ACHN (cell line): ENCODE data around the gene R3HDM2.

Experiments
- DNase-seq: peaks from one replicate; pipeline ENCODE4 v3.0.0-alpha.2; 2015
- in situ Hi-C: cut with HindIII; loops from 2 replicates; pipeline ENCODE4 v1.10.0; 2017; ENCODE audit warnings: low sequenced_read_pairs, low pct_ligation_motif_present, low pct_unique_long_range_greater_than_20kb

The R3HDM2 gene

DNA sequence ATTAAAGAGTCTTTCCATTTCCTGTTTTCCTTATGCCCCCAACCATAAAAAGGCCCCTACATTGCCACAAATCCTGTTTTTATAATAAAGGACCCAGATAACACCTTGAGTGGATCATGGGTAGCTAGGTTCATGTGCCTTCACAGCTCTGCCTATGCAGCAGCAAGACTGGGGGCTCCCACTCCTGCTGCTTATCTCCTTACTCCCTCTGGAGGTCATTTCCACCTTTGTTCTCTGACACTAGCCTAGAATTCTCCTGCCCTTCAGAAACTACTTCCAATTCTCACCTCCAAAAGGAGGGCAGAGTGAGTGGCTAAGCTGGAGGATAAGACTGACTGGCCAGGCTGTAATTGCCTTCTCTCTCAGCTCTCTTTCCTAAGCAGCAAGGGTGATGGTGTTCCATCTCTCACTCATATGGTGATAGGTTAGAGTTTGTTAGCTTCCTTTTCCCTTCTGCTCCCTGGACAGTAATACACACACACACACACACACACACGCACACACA, 159.8 kb downstream of the R3HDM2 start:
- in situ Hi-C loops = no loop called here
- DNase-seq = no peak

DNA sequence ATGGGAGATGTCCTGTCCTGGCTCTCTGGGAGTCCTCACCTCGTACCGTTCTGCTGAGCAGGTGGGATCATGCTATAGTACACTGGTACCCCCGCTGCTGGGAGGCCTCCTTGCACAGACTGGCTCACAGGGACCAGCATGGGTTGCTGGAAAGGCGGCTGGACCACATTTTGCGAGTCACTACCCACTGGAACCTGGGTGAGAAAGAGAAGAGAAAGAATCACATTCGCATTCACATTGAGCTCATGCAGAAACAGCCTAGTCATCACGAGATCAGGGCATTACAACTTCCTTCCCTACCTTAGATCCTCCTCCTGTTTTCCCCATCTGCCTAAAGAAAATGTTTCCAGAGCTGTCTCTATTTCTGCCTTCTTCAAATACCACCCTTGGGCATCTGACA, 162.6 kb downstream of the R3HDM2 start:
- no peak for DNase-seq

DNA sequence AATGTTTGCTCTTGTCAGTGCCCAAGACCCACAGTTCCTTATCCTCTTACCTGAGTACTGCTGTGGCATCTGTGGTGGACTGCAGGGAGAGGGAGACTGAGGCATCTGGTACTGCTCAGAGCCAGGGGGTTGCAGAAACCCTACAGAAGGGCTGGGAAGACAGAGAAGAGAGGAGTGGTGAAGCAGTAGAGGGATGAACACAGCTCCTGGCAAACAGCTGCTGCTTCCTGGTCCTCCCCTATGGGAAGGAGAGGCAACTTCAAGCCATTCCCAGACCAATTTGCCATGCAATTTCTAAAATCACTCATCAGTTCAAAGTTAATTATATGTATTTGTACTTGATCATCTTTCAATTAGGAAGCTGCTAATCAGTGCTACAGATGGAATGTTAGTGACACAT, 164.2 kb downstream of the R3HDM2 start:
- in situ Hi-C loops = no loop called here
- no peak for DNase-seq

More for the DNA sequence above, 162.6 kb downstream of the R3HDM2 start:
- in situ Hi-C loops = no loop called here

DNA sequence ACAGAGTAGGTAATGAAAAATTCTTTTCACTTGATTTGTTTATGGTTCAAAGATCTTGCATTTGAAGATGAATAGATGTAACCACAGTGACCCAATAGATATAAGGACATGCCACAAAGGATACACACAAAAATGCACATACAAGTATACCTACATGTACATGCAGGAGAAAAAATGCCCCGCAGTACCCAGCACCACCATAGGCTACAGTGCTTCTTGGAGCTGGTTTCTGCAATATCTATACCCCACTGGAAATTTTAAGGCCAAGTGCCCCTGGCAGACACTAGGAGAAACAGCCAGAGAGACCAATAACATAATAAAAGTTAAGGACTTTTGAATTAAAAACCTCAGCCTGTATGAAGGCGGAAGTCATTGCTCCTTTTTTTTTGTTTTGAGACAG, 167.7 kb downstream of the R3HDM2 start:
- no peak for DNase-seq
- in situ Hi-C loops = no loop called here

DNA sequence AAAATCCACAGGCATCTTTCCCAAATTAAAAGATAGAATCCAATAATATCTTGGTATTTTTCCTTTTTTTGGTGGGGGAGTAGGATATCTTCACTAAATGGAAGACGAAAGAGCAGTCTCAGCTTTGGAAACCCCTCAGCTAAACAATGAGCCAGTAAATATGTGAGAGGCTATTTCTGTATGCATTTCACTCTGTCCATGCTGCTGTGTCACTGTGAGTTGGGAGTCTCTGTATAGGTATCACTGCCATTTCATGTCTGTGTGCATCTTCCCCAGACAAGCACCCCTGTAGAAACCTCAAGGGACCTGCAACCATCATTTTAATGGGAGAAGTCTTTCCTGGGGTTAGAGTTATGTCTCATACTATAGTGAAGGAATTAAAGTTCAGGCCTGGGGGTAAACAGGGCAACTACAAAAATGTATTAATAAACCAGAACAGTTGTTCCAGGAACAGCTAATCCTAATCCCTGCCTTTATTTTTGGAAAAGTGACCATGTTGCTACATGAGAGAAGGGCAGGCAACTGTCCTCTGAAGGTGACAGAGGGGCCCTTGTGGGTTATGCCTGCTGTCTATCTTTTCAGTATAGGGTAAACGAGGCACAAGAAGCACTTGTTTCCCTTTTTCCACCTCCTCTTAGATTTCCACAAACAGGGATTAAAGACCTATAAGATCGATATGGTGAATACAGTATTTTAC, 168.6 kb downstream of the R3HDM2 start:
- no peak for DNase-seq
- in situ Hi-C loops = no loop called here

DNA sequence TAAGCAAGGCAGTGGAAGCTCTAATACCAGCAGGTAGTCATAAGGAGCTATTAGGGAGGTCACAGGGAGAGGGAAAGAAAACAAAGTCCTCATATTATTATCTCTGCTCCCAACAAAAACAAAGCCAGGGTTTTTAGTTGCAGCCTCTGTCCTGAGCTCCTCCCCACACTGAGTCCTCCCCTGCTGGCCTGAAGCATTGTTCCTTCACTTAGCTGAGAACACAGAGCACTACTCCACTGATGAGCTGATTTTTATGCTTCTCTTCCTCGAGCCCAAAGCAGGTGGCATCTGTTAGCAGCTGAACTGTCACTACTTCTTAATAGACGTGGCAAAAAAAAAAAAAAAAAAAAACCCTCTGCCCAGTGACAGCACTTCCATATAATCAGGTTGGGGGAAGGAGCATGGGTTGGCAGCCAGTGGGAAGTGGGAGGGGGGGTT, 169.4 kb downstream of the R3HDM2 start:
- DNase-seq = no peak
- in situ Hi-C loops = no loop called here

DNA sequence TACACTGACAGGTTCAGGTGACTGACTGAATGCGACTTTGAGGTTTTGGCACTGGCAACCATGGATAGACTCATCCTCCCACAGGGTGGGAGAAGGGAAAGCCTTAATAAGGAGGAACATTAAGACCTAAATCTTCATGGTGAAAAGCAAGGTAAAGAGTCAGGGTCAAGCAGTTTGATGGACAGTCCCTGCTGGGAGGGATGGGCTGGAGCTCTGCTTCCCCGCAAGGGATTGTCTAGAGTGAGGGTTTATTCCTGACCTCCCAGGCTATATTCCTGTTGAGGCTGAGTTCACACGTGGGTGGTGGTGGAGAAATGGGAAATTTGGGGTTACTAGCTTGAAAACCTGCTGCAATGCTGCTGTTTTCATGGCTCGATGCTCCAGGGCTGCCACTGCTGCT, 170.5 kb downstream of the R3HDM2 start:
- in situ Hi-C loops = no loop called here
- no peak for DNase-seq

DNA sequence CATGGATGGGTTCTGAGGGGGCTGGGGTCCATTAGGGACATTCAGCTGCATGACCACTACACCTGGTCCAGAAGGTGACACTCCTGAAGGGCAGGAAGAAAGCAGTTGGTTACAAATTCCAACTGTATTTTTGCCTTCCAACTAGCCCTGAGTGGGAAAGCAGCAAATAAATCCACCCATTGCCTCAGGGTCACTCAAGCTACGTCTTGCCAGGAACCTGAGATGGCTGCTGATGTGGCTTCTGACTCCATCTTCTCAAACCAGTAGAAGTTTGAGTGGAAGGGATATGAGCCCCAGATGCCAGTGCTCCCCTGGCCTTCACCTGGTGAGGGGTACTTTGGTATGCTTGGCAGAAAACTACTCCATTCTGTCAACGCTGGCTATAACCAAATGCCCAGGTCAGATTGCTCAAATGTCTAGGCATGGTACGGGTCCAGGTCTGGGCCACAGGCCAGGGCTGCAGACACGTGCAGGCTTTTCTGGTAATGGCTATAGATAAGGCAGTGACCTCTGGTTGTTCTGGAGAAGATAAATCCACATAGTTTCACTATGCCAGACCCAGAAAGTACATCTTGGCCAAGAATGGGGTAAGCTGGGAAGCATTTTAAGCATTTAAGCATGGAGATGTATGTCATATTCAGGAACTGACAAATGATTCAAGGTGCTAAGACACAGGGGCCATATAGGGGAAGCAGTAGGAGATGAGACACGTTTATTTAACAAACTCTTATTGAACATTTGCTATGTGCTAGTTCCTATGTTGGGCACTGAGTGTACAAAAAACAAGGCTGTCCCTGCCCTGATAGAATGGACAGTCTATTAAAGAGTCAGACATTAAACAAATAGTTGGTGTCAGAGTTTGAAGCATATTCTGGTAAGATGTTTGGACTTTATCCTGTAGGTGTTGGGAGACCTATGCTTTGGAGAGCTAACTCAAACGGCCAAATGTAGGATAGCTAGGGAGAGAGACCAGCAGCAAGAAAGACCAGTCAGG, 171.6 kb downstream of the R3HDM2 start:
- in situ Hi-C loops = no loop called here
- no peak for DNase-seq

DNA sequence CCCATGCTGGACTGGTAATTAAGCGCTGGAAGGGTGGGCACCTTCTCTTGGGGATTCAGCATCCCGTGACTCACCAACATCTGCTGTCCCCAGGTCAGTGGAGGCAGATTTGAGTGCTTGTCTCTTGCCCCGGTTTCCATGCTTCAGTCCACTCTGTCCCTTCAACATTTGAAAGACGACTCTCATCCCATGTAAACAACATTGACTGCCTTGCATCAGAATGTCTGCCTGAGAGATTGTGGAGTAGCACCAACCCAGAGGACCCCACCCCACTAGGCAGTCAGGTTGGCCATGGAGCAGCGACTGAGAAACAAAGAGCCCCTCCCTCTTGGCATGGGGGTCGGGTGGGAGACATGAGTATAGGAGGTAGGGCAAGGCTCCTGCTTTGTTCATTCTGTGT, 174.9 kb downstream of the R3HDM2 start:
- no peak for DNase-seq
- in situ Hi-C loops = no loop called here

DNA sequence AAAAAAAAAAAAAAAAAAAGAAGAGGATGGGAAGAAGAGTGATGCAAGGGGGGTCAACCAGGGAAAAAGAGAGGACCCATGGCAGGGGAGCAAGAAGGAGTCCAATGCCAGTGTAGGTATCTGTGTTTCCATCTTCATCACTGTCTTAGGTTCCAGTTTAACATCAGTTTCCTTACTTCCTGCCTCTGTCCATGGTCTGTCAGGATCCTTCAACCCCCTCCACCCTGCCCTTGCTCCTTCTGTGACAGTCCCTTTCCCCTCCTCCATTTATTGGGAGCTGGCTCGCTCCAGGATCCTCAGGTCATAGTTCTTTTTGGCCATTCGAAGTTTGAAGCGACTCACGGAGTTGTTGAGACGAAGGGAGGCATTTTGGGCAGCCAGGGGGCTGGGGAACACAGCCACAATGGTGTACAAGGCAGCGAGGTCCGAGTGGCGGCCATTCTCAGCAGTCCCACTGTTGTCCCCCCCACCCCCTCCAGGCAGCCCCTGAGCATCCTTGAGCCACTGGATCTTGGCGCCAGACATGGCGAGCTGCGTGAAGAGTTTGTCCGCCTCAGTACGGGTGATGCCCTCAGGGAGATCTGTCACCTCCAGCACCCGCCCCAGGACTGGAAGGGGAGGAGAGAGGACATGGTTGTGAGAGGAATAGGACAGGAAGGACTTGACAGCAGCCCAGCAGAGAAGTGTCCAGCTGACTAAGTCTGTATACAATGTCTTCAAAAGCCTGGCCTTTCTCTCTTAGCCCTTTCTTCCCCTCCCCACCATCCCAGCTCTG, 176.2 kb downstream of the R3HDM2 start:
- DNase-seq = no peak
- in situ Hi-C loops = no loop called here

DNA sequence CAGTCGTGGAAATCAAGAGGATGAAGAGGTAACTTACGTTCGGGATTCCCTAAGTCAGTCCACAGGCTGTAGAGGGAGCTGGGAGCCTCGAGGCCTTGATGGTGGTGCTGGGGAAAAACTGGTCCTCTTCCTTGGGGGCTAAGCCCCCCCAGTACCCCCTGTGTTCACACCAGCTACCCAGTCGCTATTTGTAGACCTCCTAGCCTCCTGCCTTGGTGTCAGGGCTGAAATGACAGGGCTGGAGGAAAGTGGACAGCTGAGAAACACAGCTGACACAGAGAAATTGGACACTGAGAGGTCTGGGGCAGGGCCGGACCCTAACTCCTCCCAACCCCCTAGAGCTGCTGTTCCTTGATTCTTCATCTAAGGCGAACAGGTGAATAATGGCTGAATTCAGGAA, 179.9 kb downstream of the R3HDM2 start, which contains the start of gene STAC3:
Gene STAC3 (minus strand): TSS at position 232 of the 400 bp plus-strand sequence. CDS start 1,551 bp downstream, outside the sequence.
- in situ Hi-C loops = no loop called here
- DNase-seq = no peak

DNA sequence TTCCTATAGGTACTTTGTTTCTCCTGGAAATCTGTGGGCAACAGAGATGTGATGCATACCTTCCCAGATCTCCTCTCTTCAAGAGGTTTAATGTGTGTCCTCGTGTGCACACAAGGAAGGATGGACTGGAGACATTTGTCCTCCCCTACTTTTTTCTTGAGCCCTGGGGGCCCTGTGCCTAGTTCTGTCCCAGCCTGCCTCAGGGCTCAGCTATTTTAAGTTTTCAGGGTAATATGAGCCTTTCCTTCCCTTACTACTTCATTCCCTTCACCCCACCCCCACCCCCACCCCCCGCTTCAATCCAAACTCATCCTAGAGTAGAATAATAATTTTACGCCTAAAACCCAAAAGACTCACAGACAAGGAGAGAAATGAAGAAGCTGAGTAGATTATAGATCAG, 180.3 kb downstream of the R3HDM2 start:
- no peak for DNase-seq
- in situ Hi-C loops = no loop called here

DNA sequence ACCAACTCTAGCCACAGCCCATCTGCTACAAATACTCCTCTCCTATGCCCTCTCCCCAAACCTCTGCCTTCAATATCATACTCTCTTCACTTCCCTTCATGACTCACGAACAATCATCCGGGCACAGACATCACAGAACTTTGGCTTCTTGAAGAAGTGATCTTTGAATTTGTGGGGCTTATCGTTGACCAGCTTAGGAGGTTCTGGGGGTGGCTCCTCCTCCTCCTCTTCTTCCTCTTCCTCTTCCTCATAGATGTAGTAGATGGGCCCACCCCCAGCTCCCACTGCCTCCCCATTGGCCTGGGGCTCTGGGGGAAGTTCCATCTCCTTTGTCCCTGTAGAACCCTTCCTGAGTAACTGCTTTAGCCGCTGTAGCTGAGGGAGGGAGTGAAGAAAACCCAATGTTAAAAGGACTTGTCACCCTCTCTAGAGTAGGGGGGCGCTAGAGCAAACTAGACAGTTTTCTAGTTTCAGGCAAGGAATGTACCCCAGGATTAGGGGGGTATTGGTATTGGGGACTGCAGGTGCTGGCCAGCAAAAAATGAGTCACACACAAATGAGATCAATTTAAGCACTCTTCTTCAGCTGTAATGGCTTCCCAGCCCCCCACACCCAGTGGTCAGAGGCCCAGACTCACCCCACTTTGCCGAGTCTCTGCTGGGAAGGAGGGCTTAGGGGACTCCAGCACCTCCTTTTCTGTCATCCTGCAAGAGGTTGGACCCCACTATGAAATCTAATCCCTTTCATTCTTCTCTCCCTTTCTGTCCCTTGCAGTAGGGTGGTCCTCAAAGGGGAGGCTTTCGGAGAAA, 181.7 kb downstream of the R3HDM2 start:
- no peak for DNase-seq
- in situ Hi-C loops = no loop called here

DNA sequence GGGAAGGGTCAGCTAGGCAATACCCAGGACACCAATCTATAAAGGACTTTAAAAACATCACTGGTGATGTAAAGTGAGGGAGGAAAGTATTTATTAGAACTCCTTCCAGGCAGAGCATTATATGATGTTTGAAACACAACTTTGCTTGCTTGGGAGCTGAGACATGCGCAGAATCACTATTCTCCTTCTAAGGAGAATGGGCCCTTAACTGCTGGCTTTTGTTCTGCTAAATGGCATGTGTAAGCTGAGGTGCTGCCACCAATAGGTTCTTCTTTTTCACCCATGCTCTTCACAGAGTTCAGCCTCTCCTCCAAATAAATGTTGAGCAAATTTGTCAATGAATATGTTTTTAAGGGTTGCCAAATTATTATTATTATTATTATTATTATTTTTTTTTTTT, 183.8 kb downstream of the R3HDM2 start:
- in situ Hi-C loops = no loop called here
- DNase-seq = no peak

DNA sequence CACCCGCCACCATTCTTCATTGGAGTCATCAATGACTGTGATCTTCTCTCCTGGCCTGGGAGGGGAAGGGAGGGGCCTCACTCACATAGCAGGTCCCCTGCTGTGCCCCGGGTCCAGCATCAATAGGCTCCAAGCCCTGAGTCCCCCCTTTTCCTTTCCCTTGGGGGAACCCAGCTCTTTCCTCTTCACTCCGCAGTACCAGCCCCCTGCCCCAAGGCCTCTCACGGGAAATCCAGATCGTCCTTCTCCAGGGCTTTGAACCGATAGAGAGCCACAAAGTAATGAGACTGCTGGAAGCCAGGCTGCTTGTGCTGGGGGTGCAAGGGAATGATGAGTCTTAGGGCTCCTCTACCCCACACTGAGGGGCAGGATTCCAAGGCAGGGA, 186.5 kb downstream of the R3HDM2 start:
- no peak for DNase-seq
- in situ Hi-C loops = no loop called here

DNA sequence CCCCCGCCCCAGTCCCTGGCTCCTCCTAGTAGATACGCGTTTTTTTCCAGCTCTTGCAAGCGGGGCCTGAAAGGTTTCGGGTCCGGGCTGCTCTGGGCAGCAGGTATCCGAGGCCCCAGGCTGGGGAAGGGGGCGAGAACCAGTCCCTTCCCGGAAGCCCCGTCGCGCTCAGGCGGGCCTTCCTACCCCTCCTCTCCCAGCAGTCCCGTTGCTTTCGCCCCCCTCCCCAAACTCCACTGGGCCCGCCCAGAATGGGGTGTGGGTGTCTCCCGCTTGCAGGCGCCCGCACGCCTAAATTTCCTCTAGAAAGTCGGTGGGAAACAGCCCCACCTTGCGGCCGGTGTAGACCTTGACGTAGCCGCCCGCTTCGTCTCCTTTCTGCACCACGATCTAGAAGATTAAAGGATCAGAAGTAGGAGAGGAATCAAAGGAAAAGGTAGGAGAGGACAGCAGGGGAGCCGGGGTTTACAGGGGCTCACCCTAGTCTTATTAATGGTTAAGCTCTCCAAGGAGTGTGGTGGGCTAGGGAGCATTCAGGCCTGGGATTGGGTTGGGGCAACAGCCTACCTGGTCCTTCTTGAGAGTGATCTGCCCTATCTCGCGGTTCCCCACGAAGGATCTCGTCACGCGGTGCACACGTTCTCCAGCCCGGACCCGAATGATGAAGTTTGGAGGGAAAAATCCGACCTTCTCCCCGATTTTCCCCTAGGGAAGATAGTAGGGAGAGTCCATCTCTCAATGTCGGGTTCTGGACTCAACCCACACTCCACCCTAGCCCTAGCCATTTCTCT, 187.1 kb downstream of the R3HDM2 start:
- peak; percentile 88 for DNase-seq
- in situ Hi-C loops = no loop called here

DNA sequence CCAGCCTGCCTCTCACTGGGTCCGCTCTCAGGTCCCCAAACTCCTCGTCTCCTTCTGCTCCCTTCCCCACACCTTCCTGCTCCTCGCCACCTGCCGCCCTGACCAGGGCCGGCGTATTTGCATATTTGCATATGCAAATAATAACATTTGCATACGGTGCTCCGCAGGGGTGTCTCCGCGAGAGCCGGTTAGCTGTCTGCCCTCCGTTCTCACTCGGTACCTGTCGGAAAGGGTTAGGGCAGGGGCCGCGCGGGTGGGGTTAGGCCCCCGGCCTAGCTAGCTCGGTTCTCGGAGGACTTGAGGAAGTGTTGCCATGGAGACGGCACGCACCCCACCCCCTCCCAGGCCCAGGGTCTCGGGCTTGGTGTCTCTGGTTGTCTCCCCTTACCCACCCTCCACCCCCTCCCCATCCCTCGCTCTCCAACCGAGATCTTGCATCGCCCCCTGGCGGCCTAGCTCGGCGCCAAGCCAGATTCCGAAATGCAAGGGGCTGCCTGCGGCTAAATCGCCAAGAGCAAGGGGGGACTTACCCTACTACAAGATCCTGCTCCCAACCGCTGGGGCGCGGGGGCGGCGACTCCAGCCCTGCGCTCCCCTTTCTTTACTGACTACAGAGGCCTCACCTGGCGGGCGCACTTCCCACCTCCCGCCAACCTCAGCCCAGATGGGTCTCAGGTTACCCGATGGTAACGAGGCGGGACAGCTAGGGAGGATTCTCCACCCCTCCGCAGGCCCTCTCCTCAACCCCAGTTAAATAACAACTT, 188.0 kb downstream of the R3HDM2 start:
- in situ Hi-C loops = no loop called here
- DNase-seq = peak; percentile 78
